GM19240 (cell line): ENCODE data around the gene DGUOK.
A peak's percentile ranks its signal among the peaks of the same experiment; 100 is the strongest.
"Not testable (repeated sequence)": the region's sequence is repeated elsewhere in the genome, so short reads cannot be mapped to it uniquely, and the experiment has no call there.

ENCODE experiments used
- DNase-seq: peaks from one replicate; pipeline ENCODE4 v3.0.0; 2011; ENCODE audit warnings: low spot score; ENCODE audit not compliant: insufficient read length

DGUOK gene

DNA sequence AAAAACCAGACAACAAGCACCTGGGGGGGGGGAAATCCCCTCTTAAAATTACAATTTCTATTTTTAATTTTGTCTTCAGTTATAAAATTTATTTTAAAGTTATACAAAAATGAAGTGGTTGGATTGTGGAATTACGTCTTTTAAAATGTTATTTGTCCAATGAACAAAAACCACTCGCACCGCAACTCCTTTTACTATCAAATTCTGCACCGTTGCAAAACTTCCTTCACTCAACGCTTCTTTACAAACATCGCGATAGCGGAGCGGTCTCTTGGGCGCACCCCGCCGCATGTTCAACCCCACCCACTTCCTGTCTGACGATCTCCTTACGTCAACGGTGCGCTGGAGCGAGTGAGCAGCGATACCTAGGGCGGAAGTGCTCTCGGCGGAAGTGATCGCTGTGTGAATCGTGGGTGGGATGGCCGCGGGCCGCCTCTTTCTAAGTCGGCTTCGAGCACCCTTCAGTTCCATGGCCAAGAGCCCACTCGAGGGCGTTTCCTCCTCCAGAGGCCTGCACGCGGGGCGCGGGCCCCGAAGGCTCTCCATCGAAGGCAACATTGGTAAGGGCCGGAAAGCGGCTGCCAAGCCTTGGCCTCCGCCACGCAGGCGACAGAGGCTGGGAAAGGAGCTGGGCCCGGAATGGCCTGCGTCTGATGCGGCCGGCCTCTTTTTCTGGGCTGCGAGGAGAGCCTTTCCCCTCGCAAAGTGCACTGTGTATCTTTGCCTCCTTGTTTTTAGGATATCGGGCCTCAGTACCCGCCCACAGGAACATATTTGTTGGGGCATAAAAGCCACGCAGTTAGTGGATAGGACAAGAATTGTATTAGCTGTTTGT lies at the start of gene DGUOK:
Gene DGUOK, plus strand, starts transcription at position 388 of the 835 bp plus-strand sequence. Its CDS starts 31 bp downstream, at position 419.
- DNase-seq, result peak; percentile 87

DNA sequence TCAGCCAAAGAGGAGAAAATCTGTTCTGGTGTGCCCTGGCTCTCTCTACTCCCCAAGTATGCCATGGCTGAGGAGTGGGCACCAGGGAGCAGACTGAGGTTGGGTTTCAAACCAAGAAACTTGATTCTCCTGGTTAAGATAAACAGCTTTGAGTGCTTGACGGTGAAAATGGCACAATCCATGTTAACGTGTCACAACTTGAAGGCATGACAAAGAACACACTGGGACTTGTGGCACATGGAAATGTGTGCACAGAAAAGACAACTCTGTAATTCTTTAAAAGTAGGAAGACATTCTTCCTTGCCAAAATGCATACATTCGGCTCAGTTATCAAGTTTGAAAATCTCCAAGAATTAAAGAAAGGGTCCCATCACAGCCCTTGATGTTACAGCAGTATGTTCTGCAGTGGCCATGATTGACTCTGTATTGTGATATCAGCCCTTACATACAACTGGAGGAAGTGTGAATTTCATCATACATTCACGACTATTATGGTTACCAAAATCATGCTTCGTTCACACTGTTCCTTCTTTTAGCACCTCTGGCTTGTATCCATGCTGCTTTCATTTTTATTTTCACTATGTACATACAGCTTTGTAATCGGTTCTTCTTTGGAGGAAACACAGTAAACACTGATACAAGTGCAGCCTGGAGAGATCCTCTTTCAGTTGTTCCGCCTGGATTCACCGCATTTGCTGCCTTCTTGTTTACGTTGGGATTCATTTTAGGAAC lies 49.4 kb upstream of the DGUOK start:
- no peak for DNase-seq

DNA sequence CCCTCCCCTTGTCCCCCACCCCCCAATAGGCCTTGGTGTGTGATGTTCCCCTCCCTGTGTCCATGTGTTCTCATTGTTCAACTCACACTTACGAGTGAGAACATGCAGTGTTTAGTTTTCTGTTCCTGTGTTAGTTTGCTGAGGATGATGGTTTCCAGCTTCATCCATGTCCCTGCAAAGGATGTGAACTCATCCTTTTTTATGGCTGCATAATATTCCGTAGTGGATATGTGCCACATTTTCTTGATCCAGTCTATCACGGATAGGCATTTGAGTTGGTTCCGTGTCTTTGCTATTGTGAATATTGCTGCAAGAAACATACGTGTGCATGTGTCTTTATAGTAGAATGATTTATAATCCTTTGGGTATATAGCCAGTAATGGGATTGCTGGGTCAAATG lies 48.7 kb upstream of the DGUOK start:
- DNase-seq, result not testable (repeated sequence)

GRCh38 chr2:73885406-73885805 lies 41.3 kb upstream of the DGUOK start:
- no peak for DNase-seq

GRCh38 chr2:73886357-73886756 lies 40.3 kb upstream of the DGUOK start:
- DNase-seq, result no peak

- DNase-seq, result not testable (repeated sequence)
Observed at GRCh38 chr2:73887596-73888353, 38.9 kb upstream of the DGUOK start.

DNA sequence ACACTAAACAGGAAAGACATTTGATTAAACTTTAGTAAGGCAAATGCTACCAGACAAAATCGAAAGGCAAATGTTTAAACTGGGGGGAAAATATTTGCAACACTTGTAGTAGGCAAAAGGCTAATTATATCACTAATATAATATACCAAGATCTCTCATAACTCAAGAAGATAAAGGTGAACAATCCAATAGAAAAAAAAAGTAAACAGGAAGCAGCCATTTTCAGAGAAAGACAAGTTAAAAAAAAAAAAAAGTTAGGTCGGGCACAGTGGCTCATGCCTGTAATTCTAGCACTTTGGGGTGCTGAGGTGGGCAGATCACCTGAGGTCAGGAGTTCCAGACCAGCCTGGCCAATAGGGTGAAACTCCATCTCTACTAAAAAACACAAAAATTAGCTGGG lies 38.3 kb upstream of the DGUOK start:
- no peak for DNase-seq

DNA sequence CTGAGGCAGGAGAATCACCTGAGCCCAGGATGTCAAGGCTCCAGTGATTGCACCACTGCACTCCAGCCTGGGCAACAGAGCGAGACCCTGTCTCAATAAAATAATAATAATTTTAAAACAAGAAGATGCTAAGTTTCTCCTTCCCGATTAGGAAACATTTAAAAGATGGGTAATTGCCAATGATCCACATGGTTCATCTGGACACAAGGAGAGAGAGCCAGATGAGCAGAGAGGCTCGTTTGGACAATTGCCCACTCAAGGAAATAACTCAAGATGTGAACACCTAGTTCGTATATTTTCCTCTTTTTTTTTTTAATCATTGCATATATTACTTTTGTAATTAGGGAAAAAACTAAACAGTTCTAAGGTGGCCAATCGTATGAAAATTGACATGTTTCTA lies 37.5 kb upstream of the DGUOK start:
- no peak for DNase-seq

DNA sequence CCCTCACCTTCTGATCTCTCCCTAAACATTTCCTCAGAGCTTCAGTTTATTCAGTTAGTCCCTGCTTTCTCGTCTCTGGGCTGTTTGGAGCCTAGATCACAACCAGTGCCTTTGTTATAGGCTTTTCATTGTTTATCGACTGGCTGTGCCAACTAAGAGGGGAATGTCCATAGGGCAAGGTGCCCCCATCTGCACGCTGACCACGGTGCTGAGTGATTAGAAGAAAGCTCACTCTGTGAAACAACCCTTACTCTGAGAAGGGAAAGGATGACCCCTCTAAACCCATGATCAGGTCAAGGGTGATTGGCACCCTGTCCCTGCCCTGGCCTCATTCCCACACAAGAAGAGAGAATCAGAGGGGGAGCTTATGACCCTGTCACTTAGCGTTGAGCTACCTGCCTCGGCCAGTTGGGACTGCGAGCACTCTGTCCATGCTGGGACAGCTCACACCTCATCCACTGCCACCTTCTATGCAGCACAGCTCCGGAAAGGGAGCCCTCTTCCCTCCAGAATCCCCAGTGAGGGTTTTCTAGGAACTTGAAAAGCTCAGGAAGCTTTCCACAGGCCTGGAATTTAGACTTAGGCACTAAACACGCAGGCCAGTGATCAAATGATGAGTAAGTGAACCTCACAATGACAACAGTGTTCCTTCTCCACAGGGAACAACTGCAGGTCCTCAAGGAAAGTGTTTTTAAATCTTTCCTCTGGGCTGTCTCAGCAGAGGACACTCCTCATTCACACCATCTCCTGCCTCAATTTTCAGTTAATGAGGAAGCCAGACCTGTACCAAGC lies 36.2 kb upstream of the DGUOK start:
- DNase-seq, result no peak

DNA sequence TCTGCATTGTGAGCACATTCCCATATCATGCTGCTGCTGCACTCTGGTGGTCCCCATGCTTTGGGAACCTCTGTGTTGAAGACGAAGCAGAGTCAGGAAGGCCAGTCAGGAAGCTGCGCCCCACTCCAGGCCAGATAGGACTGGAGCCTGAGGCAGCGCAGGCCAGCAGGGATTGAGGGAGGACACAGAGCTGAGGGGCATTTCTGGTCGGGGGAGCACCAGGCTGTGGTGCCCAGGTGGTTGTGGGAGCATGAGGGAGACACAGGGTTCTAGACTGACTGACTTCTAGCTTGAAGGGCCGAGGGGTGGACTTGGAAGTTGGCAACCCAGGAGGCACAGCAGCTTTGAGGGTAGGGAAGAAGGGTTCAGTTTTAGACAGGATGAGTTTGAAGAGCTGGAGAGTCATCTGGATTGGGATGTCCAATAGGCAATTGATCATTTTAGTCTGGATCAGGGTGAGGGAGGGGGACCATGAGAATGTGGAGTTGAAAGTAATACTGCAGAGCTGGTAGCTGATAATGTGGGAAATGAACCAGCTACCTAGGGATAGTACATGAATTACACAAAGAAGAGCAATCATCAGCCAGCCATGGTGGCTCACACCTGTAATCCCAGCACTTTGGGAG lies 35.3 kb upstream of the DGUOK start:
- no peak for DNase-seq

DNA sequence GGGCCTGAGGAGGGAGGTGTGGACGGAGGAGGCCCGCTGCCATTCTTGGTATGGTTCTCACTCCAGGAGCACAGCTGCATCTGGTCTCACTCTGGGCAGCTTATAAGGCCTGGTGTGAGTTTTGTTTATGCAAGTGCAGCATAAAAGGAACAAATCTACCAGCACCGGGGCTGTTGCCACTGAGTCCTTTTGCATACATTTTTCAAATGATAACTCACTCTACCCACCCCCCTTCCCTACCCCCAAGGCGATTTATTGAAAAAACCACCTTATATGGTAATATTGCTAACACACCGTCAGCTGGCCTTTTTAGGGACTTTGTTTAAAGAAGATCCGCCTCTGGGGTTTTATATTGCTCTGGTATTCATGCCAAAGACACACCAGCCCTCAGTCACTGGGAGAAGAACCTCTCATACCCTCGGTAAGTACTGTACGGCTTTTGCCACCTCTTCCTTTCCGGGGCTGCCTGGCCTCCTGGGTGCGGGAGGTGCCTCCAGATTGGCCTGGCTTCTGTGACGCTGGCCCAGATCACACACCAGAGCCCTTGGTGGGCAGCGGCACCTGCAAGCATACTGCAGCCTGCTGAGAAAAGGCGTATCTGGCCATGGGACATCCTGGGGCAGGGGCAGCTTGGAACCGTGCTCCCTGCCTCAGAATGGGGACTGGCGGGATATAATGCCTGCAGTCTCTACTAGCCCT lies 33.9 kb upstream of the DGUOK start, which contains the start of gene ACTG2:
Gene ACTG2, plus strand, starts transcription at position 378 of the 699 bp plus-strand sequence. CDS start 8,304 bp downstream, outside the sequence.
- no peak for DNase-seq

DNA sequence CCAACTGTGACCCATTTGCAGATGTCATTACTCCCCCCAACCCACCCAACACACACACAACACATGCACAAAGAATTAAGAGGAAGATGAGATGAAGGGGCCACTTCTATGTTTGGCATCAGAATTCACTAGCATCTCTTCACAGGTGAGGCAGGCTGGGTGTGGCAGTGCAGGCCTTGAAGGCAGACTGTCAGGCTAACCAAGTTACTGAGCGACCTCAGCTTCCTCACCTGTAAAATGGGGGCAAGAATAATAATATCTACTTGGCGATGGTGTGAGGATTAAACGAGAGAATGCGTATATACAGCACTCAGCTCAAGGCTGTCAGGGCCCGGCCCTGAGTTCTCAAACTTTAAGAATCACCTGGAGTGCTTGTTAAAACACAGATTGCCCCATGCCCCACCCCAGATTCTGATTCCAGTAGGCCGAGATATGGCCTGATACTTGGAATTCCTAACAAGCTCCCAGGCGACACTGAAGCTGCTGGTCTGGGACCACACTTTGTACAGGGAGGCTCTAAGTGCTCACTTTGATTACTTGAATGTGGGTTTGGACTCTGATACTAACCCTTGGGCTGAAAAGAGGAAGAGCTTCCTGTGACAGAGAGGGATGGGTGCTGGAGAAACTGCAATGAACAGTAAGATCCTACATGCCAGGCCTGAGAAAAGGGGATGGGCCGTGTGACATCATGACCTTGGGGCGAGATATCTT lies 32.8 kb upstream of the DGUOK start:
- no peak for DNase-seq

DNA sequence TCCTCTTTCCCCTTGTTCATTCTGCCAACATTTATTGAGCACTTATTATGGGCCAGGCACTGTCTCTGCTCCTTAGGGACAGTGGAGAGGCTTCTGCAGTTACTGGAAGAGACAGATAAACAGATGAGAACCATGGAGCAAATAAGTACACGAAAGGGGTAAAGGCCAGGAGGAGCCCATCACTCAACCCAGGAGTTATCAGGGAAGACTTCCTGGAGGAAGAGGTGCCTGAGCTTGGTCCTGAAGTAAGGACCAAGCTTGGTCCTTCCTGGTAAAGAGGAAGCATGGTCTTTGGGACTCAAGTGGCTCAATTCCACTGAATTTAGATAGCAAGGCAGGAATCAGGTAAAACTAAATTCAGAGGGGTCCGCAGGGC lies 32.2 kb upstream of the DGUOK start:
- no peak for DNase-seq

GRCh38 chr2:73894877-73895276 lies 31.8 kb upstream of the DGUOK start:
- DNase-seq, result no peak

DNA sequence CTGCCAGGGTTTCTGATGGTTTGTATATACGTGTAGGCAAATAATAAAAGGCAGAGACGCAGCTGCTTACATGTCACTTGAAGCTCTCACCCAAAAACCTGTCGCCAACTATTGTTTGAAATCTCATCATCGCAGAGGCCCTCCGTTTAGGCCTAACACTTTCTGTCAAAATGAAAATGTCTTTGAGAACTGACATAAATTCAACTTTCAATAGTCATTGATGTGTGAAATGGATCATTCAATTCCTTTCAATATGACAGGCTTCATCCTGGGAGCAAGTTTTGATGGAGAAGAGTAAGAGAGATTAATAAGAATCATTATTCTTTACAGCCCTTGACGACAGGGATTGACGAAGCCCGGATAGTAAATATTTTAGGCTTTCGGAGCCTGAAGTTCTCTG lies 31.2 kb upstream of the DGUOK start:
- DNase-seq, result no peak

DNA sequence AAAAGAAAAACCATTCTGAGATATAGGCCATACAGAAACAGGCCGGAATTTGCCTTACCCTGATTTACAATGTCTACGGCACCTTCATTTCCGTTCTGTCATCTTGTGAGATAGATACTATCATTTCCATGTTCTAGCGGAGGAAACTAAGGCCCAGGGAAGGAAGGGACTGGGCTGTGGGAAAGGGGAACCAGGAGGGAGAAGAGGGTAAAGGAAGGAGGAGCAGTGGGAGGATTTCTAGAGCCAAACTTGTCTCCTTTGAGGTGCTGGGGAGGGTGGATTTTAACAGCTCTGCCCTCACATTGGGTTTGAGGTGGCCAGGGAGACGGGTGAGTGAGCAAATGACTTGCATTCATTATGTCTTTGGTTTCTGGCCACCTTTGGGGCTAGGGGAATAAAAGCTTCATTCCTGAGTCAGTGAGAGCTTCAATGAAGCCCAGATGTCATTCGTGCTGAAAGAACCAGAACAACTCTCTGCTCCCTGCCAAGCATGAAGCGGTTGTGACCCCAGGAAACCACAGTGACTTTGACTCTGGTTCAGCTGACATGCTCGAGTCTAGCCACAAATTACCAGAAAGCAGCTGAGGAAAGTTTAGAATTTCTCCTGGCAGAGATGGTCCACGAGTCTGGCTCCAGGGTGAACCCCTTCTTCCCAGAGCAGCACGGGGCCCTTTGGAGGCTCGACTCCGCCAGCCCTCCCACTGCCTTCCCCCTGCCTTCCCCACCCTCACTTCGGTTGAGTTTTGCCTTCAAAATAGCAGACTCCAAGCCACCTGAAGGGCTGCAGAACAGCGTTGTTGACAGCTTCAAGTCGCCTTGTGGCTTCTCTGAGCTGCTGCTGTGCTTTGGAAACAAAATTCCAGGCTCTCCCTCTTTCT lies 30.1 kb upstream of the DGUOK start:
- DNase-seq, result no peak

GRCh38 chr2:73897240-73897583 lies 29.5 kb upstream of the DGUOK start:
- DNase-seq, result no peak

- no peak for DNase-seq
Observed at GRCh38 chr2:73897934-73898333, 28.7 kb upstream of the DGUOK start.
